K562 (cell line): ENCODE results near the gene TXN. TPM values are rescaled to one million over a fixed set of nuclear protein-coding genes. Genes with fewer than 3 reads are reported as not detected.

Experiments used
- ATAC-seq: fragments of 200-7000 bp; cut with Tn5 transposase; 3 replicates; pipeline ENCODE4 v1.9.1; 2020; ENCODE audit warnings: moderate library complexity
- BruUV-seq: library from RNA; stranded (reverse); fragments of 400-500 nt; replicated peaks from 2 replicates; lab custom pipeline; 2021; lab: Mats Ljungman, UMichigan
- CTCF ChIA-PET: fragments of 300-600 bp; formaldehyde crosslinking; extraction: SDS; loops from one replicate; lab custom pipeline; 2021; ENCODE audit warnings: low intra/inter-chr PET ratio; lab: Yijun Ruan, JAX
- POLR2A ChIA-PET: fragments of 300-600, 350-650 bp; sonication (Branson Sonifier 250); formaldehyde crosslinking; extraction: SDS; loops from one replicate; lab custom pipeline; 2021; ENCODE audit warnings: antibody characterized with exemption, inconsistent platforms; lab: Yijun Ruan, JAX
- DNase-seq, 4 experiments: peaks; one replicate each; pipeline versions ENCODE4 v3.0.0 to v3.0.0-alpha.2; 2011 to 2018; ENCODE audit warnings: low spot score in 3 of 4, mixed read lengths in 3 of 4; ENCODE audit errors: extremely low read depth in 1 of 4
- FAIRE-seq: peaks from 2 replicates; lab custom pipeline; 2011; peaks lifted over from hg19 to GRCh38; lab: Jason Lieb, UNC
- H2AFZ ChIP-seq: 2 replicates; pipeline ENCODE4 v1.6.0; 2011; ENCODE audit warnings: low read depth, low read length, control low read depth, inconsistent platforms
- H3K27ac ChIP-seq: fragments of 200-600 bp; 3 replicates; pipeline ENCODE4 v1.8.0; 2011; ENCODE audit warnings: low read depth, mild to moderate bottlenecking, control low read depth, inconsistent platforms, low read length, moderate library complexity, mixed read lengths; ENCODE audit errors: extremely low read depth
- H3K27me3 ChIP-seq, 2 experiments: fragments of 300-600 bp in 1 of 2; 2 replicates in 1 of 2; 3 replicates in 1 of 2; pipeline versions ENCODE4 v1.6.0 to v1.8.0; 2011; ENCODE audit warnings: inconsistent platforms in 2 of 2, low read length in 2 of 2, mild to moderate bottlenecking in 1 of 2, mixed read lengths in 1 of 2, moderate library complexity in 1 of 2; ENCODE audit not compliant: control insufficient read depth in 2 of 2, insufficient read depth in 2 of 2
- H3K36me3 ChIP-seq: fragments of 300-600 bp; 3 replicates; pipeline ENCODE4 v1.8.0; 2011; ENCODE audit warnings: mild to moderate bottlenecking, low read length, inconsistent platforms; ENCODE audit not compliant: control insufficient read depth, insufficient read depth
- H3K4me1 ChIP-seq, 2 experiments: fragments of 200-600 bp in 1 of 2; replicated peaks in 1 of 2; 2 replicates in 1 of 2; 3 replicates in 1 of 2; pipeline versions ENCODE4 v1.5.1 to v1.8.0; 2011; ENCODE audit warnings: inconsistent platforms in 2 of 2, low read length in 2 of 2, mild to moderate bottlenecking in 1 of 2, mixed read lengths in 1 of 2, moderate library complexity in 1 of 2; ENCODE audit not compliant: control insufficient read depth in 2 of 2, insufficient read depth in 2 of 2
- H3K4me2 ChIP-seq: 2 replicates; pipeline ENCODE4 v1.6.1; 2011; ENCODE audit warnings: low read length, control low read depth, inconsistent platforms, mixed read lengths; ENCODE audit not compliant: insufficient read depth
- H3K4me3 ChIP-seq: fragments of 200-600 bp; sonication (generic), shearing (Covaris generic); 2 replicates; pipeline ENCODE4 v1.5.1; 2016; ENCODE audit warnings: control low read depth, inconsistent platforms
- H3K79me2 ChIP-seq: fragments of 200-600 bp; 3 replicates; pipeline ENCODE4 v1.8.0; 2011; ENCODE audit warnings: low read length, inconsistent platforms; ENCODE audit not compliant: control insufficient read depth, insufficient read depth
- H3K9ac ChIP-seq, 2 experiments: 2 replicates each; pipeline versions ENCODE4 v1.6.0 to v1.6.1; 2011; ENCODE audit warnings: low read depth in 2 of 2, low read length in 2 of 2, control low read depth in 1 of 2, inconsistent platforms in 1 of 2, mild to moderate bottlenecking in 1 of 2, mixed read lengths in 1 of 2; ENCODE audit not compliant: insufficient read depth in 1 of 2
- H3K9me1 ChIP-seq: one replicate; pipeline ENCODE4 v1.6.0; 2011; ENCODE audit warnings: inconsistent platforms, mild to moderate bottlenecking, low read length, moderate library complexity; ENCODE audit not compliant: control insufficient read depth, insufficient read depth
- H3K9me3 ChIP-seq: replicated peaks from 2 replicates; pipeline ENCODE4 v1.5.1; 2011; ENCODE audit warnings: low read depth, low read length, inconsistent platforms; ENCODE audit not compliant: control insufficient read depth, insufficient read depth
- H4K20me1 ChIP-seq: replicated peaks from 2 replicates; pipeline ENCODE4 v1.6.1; 2011; ENCODE audit warnings: low read length, inconsistent platforms, mixed read lengths; ENCODE audit not compliant: control insufficient read depth, insufficient read depth
- BACH1 ChIP-seq: fragments of 200-800 bp; sonication (Bioruptor generic); IDR thresholded peaks from 2 replicates; pipeline ENCODE4 v1.6.1; 2016; ENCODE audit warnings: missing genetic modification characterization, missing compliant biosample characterization
- HNRNPLL ChIP-seq: fragments of 200-400 bp; formaldehyde crosslinking; IDR thresholded peaks from 2 replicates; pipeline ENCODE4 v1.6.1; 2017; ENCODE audit warnings: low read length, low read depth, mild to moderate bottlenecking; ENCODE audit not compliant: poor library complexity, severe bottlenecking
- KHSRP ChIP-seq: fragments of 450-650 bp; IDR thresholded peaks from 2 replicates; pipeline ENCODE4 v1.6.1; 2017
- MCM5 ChIP-seq: fragments of 450-650 bp; IDR thresholded peaks from 2 replicates; pipeline ENCODE4 v1.6.1; 2016; ENCODE audit warnings: low read depth
- OTX1 ChIP-seq: fragments of 450-650 bp; formaldehyde crosslinking; IDR thresholded peaks from 2 replicates; pipeline ENCODE4 v1.4.0; 2022; ENCODE audit warnings: mild to moderate bottlenecking
- ZNF263 ChIP-seq: sonication (generic); formaldehyde crosslinking; IDR thresholded peaks from 2 replicates; pipeline ENCODE4 v1.8.0; 2022; ENCODE audit warnings: mild to moderate bottlenecking, missing genetic modification reagents, borderline replicate concordance
- WGBS: fragments of 100-300 bp; shearing (Covaris generic); methylation state at CpG from one replicate; pipeline ENCODE4 v1.1.6; 2016; ENCODE audit warnings: low coverage, mixed read lengths; ENCODE audit not compliant: insufficient coverage; ENCODE audit errors: missing lambda C conversion rate; 5-methylcytosine and 5-hydroxymethylcytosine counted together
- in situ Hi-C: fragments of 300-500 bp; cut with MboI; formaldehyde crosslinking; loops from 4 replicates; pipeline ENCODE4 v1.15.0; 2018; ENCODE audit warnings: inconsistent platforms, mixed read lengths
- intact Hi-C: fragments of 100-400 bp; cut with micrococcal nuclease; formaldehyde crosslinking; loops from 2 replicates; pipeline ENCODE4 v1.14.2; 2022
- polyA plus RNA-seq, 8 experiments: library from polyadenylated mRNA; depleted of rRNA in 4 of 8; stranded (reverse) in 5 of 8; unstranded in 3 of 8; fragments of >200 nt; fragmentation: Nextera tagmentation in 2 of 8; fragmentation: Illumina TruSeq in 1 of 8; extraction: Ambion mirVana in 2 of 8; extraction: Trizol in 1 of 8; gene quantifications; 2 replicates each; pipeline versions ENCODE4 v1.2.1 to v1.2.3, GENCODE V29; 2011 to 2014; ENCODE audit warnings: inconsistent platforms in 1 of 8, missing spikeins in 1 of 8
- total RNA-seq, 7 experiments: library from RNA; depleted of rRNA in 6 of 7; stranded (reverse); fragments of >200 nt in 6 of 7; fragmentation: Illumina TruSeq in 2 of 7; extraction: Trizol in 2 of 7; gene quantifications; 2 replicates each; pipeline versions ENCODE4 v1.2.1 to v1.2.3, GENCODE V29; 2011 to 2021; ENCODE audit warnings: low replicate concordance in 1 of 7
- TF ChIP-seq, protein P1 (sequence below): fragments of 250-450 bp; sonication (Bioruptor Pico); IDR thresholded peaks from 2 replicates; pipeline ENCODE4 v1.9.0; 2021; ENCODE audit warnings: mild to moderate bottlenecking, inconsistent platforms
- TF ChIP-seq, protein P2 (sequence below), 2 experiments: IDR thresholded peaks; 2 replicates each; pipeline ENCODE4 v1.6.1; 2012; ENCODE audit warnings: improper control_type of control experiment in 2 of 2, low read depth in 2 of 2, low read length in 2 of 2, borderline replicate concordance in 1 of 2

Gene TXN
- total and polyA plus RNA-seq, 9 of the 15 experiments (the other 6 are each of a cell fraction or from before 2014, with no cell fraction given): 272 to 1,596 (median 514) TPM

DNA sequence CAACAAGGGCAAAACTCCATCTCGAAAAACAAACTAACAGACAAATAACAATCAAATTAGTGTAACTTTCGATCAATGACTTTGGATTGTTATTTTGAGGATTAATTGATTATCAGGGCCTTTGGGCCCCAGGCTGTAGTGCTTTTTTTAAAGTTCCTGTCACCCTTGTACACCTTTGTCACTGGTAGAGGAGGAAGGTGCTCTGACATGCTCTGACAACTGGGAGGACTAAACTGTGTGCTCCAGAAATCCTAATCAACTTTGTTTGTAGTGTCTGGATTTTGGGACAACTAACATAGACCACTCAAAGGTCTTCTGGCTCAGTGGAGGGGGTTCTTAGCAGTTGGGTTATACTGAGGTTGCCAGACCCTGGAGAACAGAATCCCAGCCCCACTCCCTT lies 1.8 kb downstream of the TXN start:
- Histone ChIP-seq H3K4me3 (peak overlapping the region; percentile 91), H3K79me2 (peaks cover 85% of the 10 kb centered on the region), H3K4me1 (peaks cover 13 to 38% of the 10 kb centered on the region in 2 experiments), H4K20me1 (peaks cover 40% of the 10 kb centered on the region), H3K9ac (peak overlapping the region; percentile 79 to 97), H2AFZ (no peak overlapping the region), H3K9me3 (no peaks in the 10 kb centered on the region), H3K36me3 (peaks cover 39% of the 10 kb centered on the region), H3K27ac (peak overlapping the region; percentile 97; the same call in 2 of the 3 replicates), H3K9me1 (peaks cover 3% of the 10 kb centered on the region), H3K27me3 (no peaks in the 10 kb centered on the region), H3K4me2 (peak overlapping the region; percentile 94)
- no peak for DNase-seq
- BruUV-seq: no TSS peak
- ChIA-PET CTCF (no interaction called here), POLR2A (no interaction called here)
- in situ Hi-C loops (no loop called here), intact Hi-C loops (no loop called here)
- FAIRE-seq: no peak
- ATAC-seq: no peak
- WGBS: 8% methylated on average over 2 of the region's 2 CpGs
- TF ChIP-seq OTX1 (CRISPR knock-in tag) (no peak), ZNF263 (CRISPR knock-in tag) (peak; percentile 64; the same call in 1 of the 2 replicates), KHSRP (no peak), BACH1 (tag) (no peak), HNRNPLL (no peak), MCM5 (no peak)
- TF ChIP-seq, protein P1, sequence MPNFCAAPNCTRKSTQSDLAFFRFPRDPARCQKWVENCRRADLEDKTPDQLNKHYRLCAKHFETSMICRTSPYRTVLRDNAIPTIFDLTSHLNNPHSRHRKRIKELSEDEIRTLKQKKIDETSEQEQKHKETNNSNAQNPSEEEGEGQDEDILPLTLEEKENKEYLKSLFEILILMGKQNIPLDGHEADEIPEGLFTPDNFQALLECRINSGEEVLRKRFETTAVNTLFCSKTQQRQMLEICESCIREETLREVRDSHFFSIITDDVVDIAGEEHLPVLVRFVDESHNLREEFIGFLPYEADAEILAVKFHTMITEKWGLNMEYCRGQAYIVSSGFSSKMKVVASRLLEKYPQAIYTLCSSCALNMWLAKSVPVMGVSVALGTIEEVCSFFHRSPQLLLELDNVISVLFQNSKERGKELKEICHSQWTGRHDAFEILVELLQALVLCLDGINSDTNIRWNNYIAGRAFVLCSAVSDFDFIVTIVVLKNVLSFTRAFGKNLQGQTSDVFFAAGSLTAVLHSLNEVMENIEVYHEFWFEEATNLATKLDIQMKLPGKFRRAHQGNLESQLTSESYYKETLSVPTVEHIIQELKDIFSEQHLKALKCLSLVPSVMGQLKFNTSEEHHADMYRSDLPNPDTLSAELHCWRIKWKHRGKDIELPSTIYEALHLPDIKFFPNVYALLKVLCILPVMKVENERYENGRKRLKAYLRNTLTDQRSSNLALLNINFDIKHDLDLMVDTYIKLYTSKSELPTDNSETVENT (CRISPR knock-in tag): no peak
- TF ChIP-seq, protein P2, sequence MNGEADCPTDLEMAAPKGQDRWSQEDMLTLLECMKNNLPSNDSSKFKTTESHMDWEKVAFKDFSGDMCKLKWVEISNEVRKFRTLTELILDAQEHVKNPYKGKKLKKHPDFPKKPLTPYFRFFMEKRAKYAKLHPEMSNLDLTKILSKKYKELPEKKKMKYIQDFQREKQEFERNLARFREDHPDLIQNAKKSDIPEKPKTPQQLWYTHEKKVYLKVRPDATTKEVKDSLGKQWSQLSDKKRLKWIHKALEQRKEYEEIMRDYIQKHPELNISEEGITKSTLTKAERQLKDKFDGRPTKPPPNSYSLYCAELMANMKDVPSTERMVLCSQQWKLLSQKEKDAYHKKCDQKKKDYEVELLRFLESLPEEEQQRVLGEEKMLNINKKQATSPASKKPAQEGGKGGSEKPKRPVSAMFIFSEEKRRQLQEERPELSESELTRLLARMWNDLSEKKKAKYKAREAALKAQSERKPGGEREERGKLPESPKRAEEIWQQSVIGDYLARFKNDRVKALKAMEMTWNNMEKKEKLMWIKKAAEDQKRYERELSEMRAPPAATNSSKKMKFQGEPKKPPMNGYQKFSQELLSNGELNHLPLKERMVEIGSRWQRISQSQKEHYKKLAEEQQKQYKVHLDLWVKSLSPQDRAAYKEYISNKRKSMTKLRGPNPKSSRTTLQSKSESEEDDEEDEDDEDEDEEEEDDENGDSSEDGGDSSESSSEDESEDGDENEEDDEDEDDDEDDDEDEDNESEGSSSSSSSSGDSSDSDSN (IDR thresholded peaks at IDR 0.05; ENCODE audit: borderline replicate concordance in 1 of 2, low read depth in 2 of 2, low read length in 2 of 2): 0 out of 4 replicates have a peak, but pooled peaks of 1 of the 2 experiments have one; percentile 20
- TF ChIP-seq, all 486 proteins: peak for 2
